Progenitor cell of endocrine pancreas (in vitro differentiated cells): ENCODE data around the gene EPDR1. TPM values are rescaled to one million over a fixed set of nuclear protein-coding genes. Genes with fewer than 3 reads are reported as not detected.

ENCODE experiments used
- DNase-seq: peaks from one replicate; pipeline ENCODE4 v3.0.0; 2021; ENCODE audit warnings: low spot score; ENCODE audit not compliant: unreplicated experiment
- H3K27ac Mint-ChIP-seq: 2 replicates; pipeline ENCODE4 v1.8.0; 2021; ENCODE audit warnings: mild to moderate bottlenecking, moderate library complexity, mixed read lengths
- H3K27me3 Mint-ChIP-seq: 2 replicates; pipeline ENCODE4 v1.8.0; 2021; ENCODE audit warnings: mixed read lengths
- H3K36me3 Mint-ChIP-seq: 2 replicates; pipeline ENCODE4 v1.8.0; 2022; ENCODE audit warnings: mixed read lengths; ENCODE audit not compliant: insufficient read depth
- H3K4me1 Mint-ChIP-seq: 2 replicates; pipeline ENCODE4 v1.8.0; 2021; ENCODE audit warnings: low read depth, mixed read lengths
- H3K4me3 Mint-ChIP-seq: 2 replicates; pipeline ENCODE4 v1.8.0; 2021; ENCODE audit warnings: low read depth, mild to moderate bottlenecking, moderate library complexity, mixed read lengths
- H3K9me3 Mint-ChIP-seq: 2 replicates; pipeline ENCODE4 v1.8.0; 2021; ENCODE audit warnings: low read depth, mixed read lengths
- CTCF ChIP-seq: fragments of 200-600 bp; sonication (generic); IDR thresholded peaks from one replicate; pipeline ENCODE4 v1.5.0; 2021; ENCODE audit warnings: antibody characterized with exemption, mild to moderate bottlenecking; ENCODE audit not compliant: unreplicated experiment
- total RNA-seq: library from RNA; stranded (reverse); gene quantifications from 2 replicates; pipeline ENCODE4 v1.2.1, GENCODE V29; 2021

The EPDR1 gene
- total RNA-seq, 1 donor from 2014 or later = 1.8 TPM

GRCh38 chr7:37921876-37922275 lies 1.4 kb downstream of the EPDR1 start:
- H3K27ac Mint-ChIP-seq = no peak overlapping the region
- peaks cover 1% of the 10 kb centered on the region for H3K36me3 Mint-ChIP-seq
- no peak for DNase-seq
- H3K4me3 Mint-ChIP-seq = peak overlapping the region; percentile 56
- peaks cover 8% of the 10 kb centered on the region for H3K9me3 Mint-ChIP-seq
- peaks cover 63% of the 10 kb centered on the region for H3K27me3 Mint-ChIP-seq
- H3K4me1 Mint-ChIP-seq = peaks cover 6% of the 10 kb centered on the region
- TF ChIP-seq CTCF = no peak

- Mint-ChIP-seq H3K4me3 (no peak overlapping the region), H3K27me3 (peaks cover 42% of the 10 kb centered on the region), H3K36me3 (peaks cover 1% of the 10 kb centered on the region), H3K27ac (no peak overlapping the region), H3K9me3 (peaks cover 8% of the 10 kb centered on the region), H3K4me1 (peaks cover 3% of the 10 kb centered on the region)
- no peak for DNase-seq
- no peak for TF ChIP-seq CTCF
These were observed 3.6 kb downstream of the EPDR1 start for GRCh38 chr7:37923996-37924395.

GRCh38 chr7:37924491-37925041 lies 4.1 kb downstream of the EPDR1 start:
- no peak for TF ChIP-seq CTCF
- Mint-ChIP-seq H3K27ac (no peak overlapping the region), H3K9me3 (peaks cover 8% of the 10 kb centered on the region), H3K4me1 (peaks cover 3% of the 10 kb centered on the region), H3K27me3 (peaks cover 36% of the 10 kb centered on the region), H3K4me3 (no peak overlapping the region), H3K36me3 (peaks cover 1% of the 10 kb centered on the region)
- DNase-seq = no peak

GRCh38 chr7:37925620-37926019 lies 5.2 kb downstream of the EPDR1 start:
- Mint-ChIP-seq H3K9me3 (peaks cover 8% of the 10 kb centered on the region), H3K4me3 (no peak overlapping the region), H3K4me1 (no peaks in the 10 kb centered on the region), H3K27me3 (peaks cover 25% of the 10 kb centered on the region), H3K36me3 (peaks cover 1% of the 10 kb centered on the region), H3K27ac (no peak overlapping the region)
- no peak for TF ChIP-seq CTCF
- DNase-seq = no peak

GRCh38 chr7:37927773-37928444 lies 7.5 kb downstream of the EPDR1 start:
- no peak for TF ChIP-seq CTCF

More at GRCh38 chr7:37927773-37928444, 7.5 kb downstream of the EPDR1 start:
- H3K36me3 Mint-ChIP-seq = peaks cover 1% of the 10 kb centered on the region
- no peaks in the 10 kb centered on the region for H3K4me1 Mint-ChIP-seq
- peaks cover 8% of the 10 kb centered on the region for H3K9me3 Mint-ChIP-seq
- peaks cover 7% of the 10 kb centered on the region for H3K27me3 Mint-ChIP-seq
- no peak overlapping the region for H3K27ac Mint-ChIP-seq
- no peak for DNase-seq
- H3K4me3 Mint-ChIP-seq = no peak overlapping the region
